SK-N-SH (cell line): Measurements from ENCODE around the gene HHLA2. TPM values are rescaled to one million over a fixed set of nuclear protein-coding genes. Genes with fewer than 3 reads are reported as not detected.

Experiments used
- CTCF ChIA-PET: fragments of 300-600, 350-600 bp; formaldehyde crosslinking; extraction: SDS; loops from one replicate; lab custom pipeline; 2021; lab: Yijun Ruan, JAX
- POLR2A ChIA-PET: fragments of 350-600 bp; sonication (Branson Sonifier 250); formaldehyde crosslinking; extraction: SDS; loops from one replicate; lab custom pipeline; 2020; ENCODE audit warnings: antibody characterized with exemption, inconsistent platforms; lab: Yijun Ruan, JAX
- DNase-seq: peaks from one replicate; pipeline ENCODE4 v3.0.0; 2012
- H2AFZ ChIP-seq: fragments of 200-600 bp; sonication (generic); 2 replicates; pipeline ENCODE4 v1.8.1; 2016; ENCODE audit warnings: antibody characterized with exemption, mild to moderate bottlenecking, low read depth
- H3F3A ChIP-seq: fragments of 200-600 bp; sonication (generic); replicated peaks from 2 replicates; pipeline ENCODE3; 2016; ENCODE audit warnings: antibody characterized with exemption, mild to moderate bottlenecking; ENCODE audit not compliant: insufficient read depth
- H3K27ac ChIP-seq, 2 experiments: fragments of 200-500 bp in 1 of 2; fragments of 200-600 bp in 1 of 2; sonication (Bioruptor generic) in 1 of 2; sonication (generic), shearing (Covaris generic) in 1 of 2; 2 replicates each; pipeline versions ENCODE4 v1.5.1 to v1.6.1; 2014 to 2016; ENCODE audit warnings: low read depth in 2 of 2, inconsistent platforms in 1 of 2, low read length in 1 of 2, mild to moderate bottlenecking in 1 of 2, mixed read lengths in 1 of 2
- H3K27me3 ChIP-seq: fragments of 200-600 bp; sonication (generic), shearing (Covaris generic); 2 replicates; pipeline ENCODE4 v1.6.1; 2016; ENCODE audit warnings: mixed run types; ENCODE audit not compliant: insufficient read depth
- H3K36me3 ChIP-seq, 2 experiments: fragments of 200-500 bp in 1 of 2; fragments of 200-600 bp in 1 of 2; sonication (Bioruptor generic) in 1 of 2; sonication (generic) in 1 of 2; replicated peaks in 1 of 2; 2 replicates each; pipeline versions ENCODE3 to v1.5.1; 2014 to 2016; ENCODE audit warnings: low read length in 1 of 2, mild to moderate bottlenecking in 1 of 2; ENCODE audit not compliant: insufficient read depth in 2 of 2, control insufficient read depth in 1 of 2
- H3K4me1 ChIP-seq, 2 experiments: fragments of 200-500 bp in 1 of 2; fragments of 200-600 bp in 1 of 2; sonication (Bioruptor generic) in 1 of 2; sonication (generic), shearing (Covaris generic) in 1 of 2; 2 replicates each; pipeline versions ENCODE4 v1.5.1 to v1.6.1; 2014 to 2016; ENCODE audit warnings: low read depth in 1 of 2, low read length in 1 of 2, mixed run types in 1 of 2; ENCODE audit not compliant: insufficient read depth in 2 of 2, control insufficient read depth in 1 of 2
- H3K4me2 ChIP-seq: fragments of 200-600 bp; sonication (generic), shearing (Covaris generic); 2 replicates; pipeline ENCODE4 v1.6.1; 2017; ENCODE audit warnings: mixed run types
- H3K4me3 ChIP-seq, 2 experiments: fragments of 200-500 bp in 1 of 2; fragments of 200-600 bp in 1 of 2; sonication (Bioruptor generic) in 1 of 2; sonication (generic), shearing (Covaris generic) in 1 of 2; 2 replicates each; pipeline versions ENCODE4 v1.5.1 to v1.8.1; 2014 to 2016; ENCODE audit warnings: low read depth in 2 of 2, inconsistent platforms in 1 of 2, low read length in 1 of 2, mild to moderate bottlenecking in 1 of 2, mixed read lengths in 1 of 2, moderate library complexity in 1 of 2
- H3K79me2 ChIP-seq: fragments of 200-600 bp; sonication (generic); 2 replicates; pipeline ENCODE4 v1.8.1; 2017; ENCODE audit warnings: mild to moderate bottlenecking; ENCODE audit not compliant: insufficient read depth
- H3K9ac ChIP-seq: fragments of 200-600 bp; sonication (generic); 2 replicates; pipeline ENCODE4 v1.6.1; 2017; ENCODE audit warnings: mixed run types
- H3K9me2 ChIP-seq: fragments of 200-600 bp; sonication (generic); 2 replicates; pipeline ENCODE4 v1.6.1; 2017; ENCODE audit warnings: mixed run types
- H3K9me3 ChIP-seq: fragments of 200-600 bp; sonication (generic); 2 replicates; pipeline ENCODE4 v1.6.1; 2017; ENCODE audit warnings: mixed run types, mild to moderate bottlenecking, moderate library complexity
- H4K20me1 ChIP-seq: fragments of 200-600 bp; sonication (generic); 2 replicates; pipeline ENCODE4 v1.6.1; 2017; ENCODE audit warnings: mild to moderate bottlenecking, mixed run types; ENCODE audit not compliant: insufficient read depth
- EP300 ChIP-seq, 2 experiments: IDR thresholded peaks; 2 replicates each; pipeline versions ENCODE4 v1.4.0 to v1.6.1; 2012; ENCODE audit warnings: borderline replicate concordance in 1 of 2, low read depth in 1 of 2, low read length in 1 of 2
- FOXJ3 ChIP-seq: sonication (generic); formaldehyde crosslinking; IDR thresholded peaks from 2 replicates; pipeline ENCODE4 v1.5.1; 2020; ENCODE audit warnings: mild to moderate bottlenecking, missing genetic modification reagents
- GABPA ChIP-seq: IDR thresholded peaks from 2 replicates; pipeline ENCODE4 v1.4.0; 2012; ENCODE audit warnings: low read depth, mild to moderate bottlenecking
- JUND ChIP-seq: IDR thresholded peaks from 2 replicates; pipeline ENCODE4 v1.4.0; 2012
- MEF2A ChIP-seq: IDR thresholded peaks from 2 replicates; pipeline ENCODE4 v1.4.0; 2012; ENCODE audit warnings: low read depth, borderline replicate concordance
- MXI1 ChIP-seq: IDR thresholded peaks from 2 replicates; pipeline ENCODE4 v1.6.1; 2012; ENCODE audit warnings: mild to moderate bottlenecking, low read depth, low read length, improper control_type of control experiment
- NRF1 ChIP-seq: IDR thresholded peaks from 2 replicates; pipeline ENCODE4 v1.6.1; 2012; ENCODE audit warnings: low read depth, mild to moderate bottlenecking, low read length
- RAD21 ChIP-seq: IDR thresholded peaks from 2 replicates; pipeline ENCODE4 v1.6.1; 2012; ENCODE audit warnings: mild to moderate bottlenecking, low read length
- RCOR1 ChIP-seq: fragments of 150-350 bp; IDR thresholded peaks from 2 replicates; pipeline ENCODE4 v1.6.1; 2017; ENCODE audit warnings: antibody characterized with exemption, low read length
- RXRA ChIP-seq: IDR thresholded peaks from 2 replicates; pipeline ENCODE4 v1.4.0; 2012; ENCODE audit warnings: low read depth, mild to moderate bottlenecking, borderline replicate concordance
- TAF1 ChIP-seq: IDR thresholded peaks from 2 replicates; pipeline ENCODE4 v1.6.1; 2012; ENCODE audit warnings: low read depth, mild to moderate bottlenecking, low read length, moderate library complexity, borderline replicate concordance
- TEAD4 ChIP-seq: IDR thresholded peaks from 2 replicates; pipeline ENCODE4 v1.4.0; 2012; ENCODE audit warnings: mild to moderate bottlenecking, borderline replicate concordance; ENCODE audit not compliant: insufficient read depth
- WGBS: methylation state at CpG from one replicate; pipeline ENCODE4 v1.1.6; 2017; ENCODE audit warnings: low lambda C conversion rate; 5-methylcytosine and 5-hydroxymethylcytosine counted together
- polyA plus RNA-seq, 3 experiments: library from polyadenylated mRNA; depleted of rRNA; stranded (reverse); fragments of >200 nt; gene quantifications; 2 replicates each; pipeline ENCODE4 v1.2.3, GENCODE V29; 2012
- TF ChIP-seq, protein P1 (sequence below): IDR thresholded peaks from 2 replicates; pipeline ENCODE4 v1.4.0; 2012; ENCODE audit warnings: low read depth, borderline replicate concordance
- TF ChIP-seq, protein P2 (sequence below): fragments of 150-350 bp; IDR thresholded peaks from 2 replicates; pipeline ENCODE4 v1.6.1; 2017; ENCODE audit warnings: antibody characterized with exemption, low read length, low read depth, borderline replicate concordance
- TF ChIP-seq, protein P3 (sequence below): fragments of 200-600 bp; sonication (generic); IDR thresholded peaks from 2 replicates; pipeline ENCODE4 v1.6.1; 2017; ENCODE audit warnings: antibody characterized with exemption, mild to moderate bottlenecking, moderate library complexity
- TF ChIP-seq, protein P4 (sequence below): IDR thresholded peaks from 2 replicates; pipeline ENCODE4; 2012
- TF ChIP-seq, protein P5 (sequence below): fragments of 150-350 bp; IDR thresholded peaks from 2 replicates; pipeline ENCODE4 v1.6.1; 2016; ENCODE audit warnings: mild to moderate bottlenecking, low read depth, low read length

The HHLA2 gene
- polyA plus RNA-seq, 1 of the 3 experiments (the other 2 are of a cell fraction): not detected

DNA sequence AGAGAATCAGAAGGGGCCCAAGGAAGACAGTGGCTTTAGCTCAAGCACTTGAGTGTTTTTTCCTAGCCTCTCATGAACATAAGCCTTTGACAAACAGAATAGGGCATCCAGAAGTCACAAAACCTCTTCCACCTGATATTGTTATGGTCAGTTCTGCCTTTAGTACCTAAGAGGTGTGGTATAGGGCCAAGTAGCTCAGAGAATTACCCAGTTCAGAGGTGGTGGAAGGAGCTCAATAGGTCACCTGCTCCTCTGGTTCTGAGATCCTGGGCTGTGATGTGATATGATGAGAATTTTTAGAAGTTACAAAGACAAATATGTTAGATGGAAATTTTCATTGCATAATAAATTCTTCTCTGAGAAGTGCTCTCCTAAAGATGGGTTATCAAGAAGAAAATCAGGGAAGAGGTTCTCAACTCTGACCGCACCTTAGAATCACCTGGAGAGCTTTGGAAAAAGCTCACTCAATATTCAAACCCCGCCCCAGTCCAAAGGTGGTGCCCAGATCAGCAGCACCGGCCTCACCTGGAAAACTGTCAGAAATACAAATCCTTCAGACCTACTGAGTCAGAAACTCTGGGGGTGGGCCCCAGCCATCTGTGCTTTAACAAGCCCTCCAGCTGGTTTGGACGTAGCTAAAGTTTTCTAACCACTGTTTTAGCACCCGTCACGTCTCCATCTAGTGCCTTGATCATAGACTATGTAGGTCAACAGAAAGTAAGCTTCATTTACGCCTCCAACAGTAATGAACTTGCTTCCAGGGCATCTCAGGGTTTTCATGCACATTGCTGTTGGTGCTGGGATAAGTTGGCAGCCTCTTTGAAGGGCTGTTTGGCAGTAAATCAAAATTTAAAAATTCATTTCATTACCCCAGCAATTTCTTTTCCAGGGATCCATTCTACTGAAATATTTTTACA is 112.8 kb downstream of the HHLA2 start (continued):
- TF ChIP-seq MEF2A (no peak), TEAD4 (no peak)
- TF ChIP-seq, protein P1, sequence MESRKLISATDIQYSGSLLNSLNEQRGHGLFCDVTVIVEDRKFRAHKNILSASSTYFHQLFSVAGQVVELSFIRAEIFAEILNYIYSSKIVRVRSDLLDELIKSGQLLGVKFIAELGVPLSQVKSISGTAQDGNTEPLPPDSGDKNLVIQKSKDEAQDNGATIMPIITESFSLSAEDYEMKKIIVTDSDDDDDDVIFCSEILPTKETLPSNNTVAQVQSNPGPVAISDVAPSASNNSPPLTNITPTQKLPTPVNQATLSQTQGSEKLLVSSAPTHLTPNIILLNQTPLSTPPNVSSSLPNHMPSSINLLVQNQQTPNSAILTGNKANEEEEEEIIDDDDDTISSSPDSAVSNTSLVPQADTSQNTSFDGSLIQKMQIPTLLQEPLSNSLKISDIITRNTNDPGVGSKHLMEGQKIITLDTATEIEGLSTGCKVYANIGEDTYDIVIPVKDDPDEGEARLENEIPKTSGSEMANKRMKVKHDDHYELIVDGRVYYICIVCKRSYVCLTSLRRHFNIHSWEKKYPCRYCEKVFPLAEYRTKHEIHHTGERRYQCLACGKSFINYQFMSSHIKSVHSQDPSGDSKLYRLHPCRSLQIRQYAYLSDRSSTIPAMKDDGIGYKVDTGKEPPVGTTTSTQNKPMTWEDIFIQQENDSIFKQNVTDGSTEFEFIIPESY: no peak
- TF ChIP-seq, protein P2, sequence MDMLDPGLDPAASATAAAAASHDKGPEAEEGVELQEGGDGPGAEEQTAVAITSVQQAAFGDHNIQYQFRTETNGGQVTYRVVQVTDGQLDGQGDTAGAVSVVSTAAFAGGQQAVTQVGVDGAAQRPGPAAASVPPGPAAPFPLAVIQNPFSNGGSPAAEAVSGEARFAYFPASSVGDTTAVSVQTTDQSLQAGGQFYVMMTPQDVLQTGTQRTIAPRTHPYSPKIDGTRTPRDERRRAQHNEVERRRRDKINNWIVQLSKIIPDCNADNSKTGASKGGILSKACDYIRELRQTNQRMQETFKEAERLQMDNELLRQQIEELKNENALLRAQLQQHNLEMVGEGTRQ: no peak
- TF ChIP-seq, protein P3, sequence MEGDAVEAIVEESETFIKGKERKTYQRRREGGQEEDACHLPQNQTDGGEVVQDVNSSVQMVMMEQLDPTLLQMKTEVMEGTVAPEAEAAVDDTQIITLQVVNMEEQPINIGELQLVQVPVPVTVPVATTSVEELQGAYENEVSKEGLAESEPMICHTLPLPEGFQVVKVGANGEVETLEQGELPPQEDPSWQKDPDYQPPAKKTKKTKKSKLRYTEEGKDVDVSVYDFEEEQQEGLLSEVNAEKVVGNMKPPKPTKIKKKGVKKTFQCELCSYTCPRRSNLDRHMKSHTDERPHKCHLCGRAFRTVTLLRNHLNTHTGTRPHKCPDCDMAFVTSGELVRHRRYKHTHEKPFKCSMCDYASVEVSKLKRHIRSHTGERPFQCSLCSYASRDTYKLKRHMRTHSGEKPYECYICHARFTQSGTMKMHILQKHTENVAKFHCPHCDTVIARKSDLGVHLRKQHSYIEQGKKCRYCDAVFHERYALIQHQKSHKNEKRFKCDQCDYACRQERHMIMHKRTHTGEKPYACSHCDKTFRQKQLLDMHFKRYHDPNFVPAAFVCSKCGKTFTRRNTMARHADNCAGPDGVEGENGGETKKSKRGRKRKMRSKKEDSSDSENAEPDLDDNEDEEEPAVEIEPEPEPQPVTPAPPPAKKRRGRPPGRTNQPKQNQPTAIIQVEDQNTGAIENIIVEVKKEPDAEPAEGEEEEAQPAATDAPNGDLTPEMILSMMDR: no peak

DNA sequence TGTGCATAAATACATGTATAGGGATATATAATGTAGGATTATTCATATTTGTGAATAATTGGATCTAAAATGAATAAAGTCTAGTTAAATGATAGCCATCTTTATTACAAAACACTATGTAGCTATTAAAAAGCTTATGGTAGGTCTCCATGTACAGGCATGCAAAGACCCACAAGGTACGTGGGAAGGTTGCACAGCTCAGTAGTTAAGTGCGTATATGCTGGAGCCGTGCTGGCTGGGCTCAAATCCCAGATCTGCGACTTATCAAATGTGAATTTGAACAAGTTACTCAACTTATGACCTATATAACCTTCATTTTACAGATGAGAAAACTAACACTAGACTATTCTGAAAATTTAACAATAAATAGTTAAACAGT is 113.4 kb downstream of the HHLA2 start:
- POLR2A ChIA-PET: no interaction called here

More for the DNA sequence above, 113.4 kb downstream of the HHLA2 start:
- Histone ChIP-seq H3K4me1 (peaks cover 0 to under 1% of the 10 kb centered on the region in 2 experiments; a peak in 2 of 4 replicates), H3K4me2 (no peak overlapping the region), H3K79me2 (no peaks in the 10 kb centered on the region), H3K9me3 (no peaks in the 10 kb centered on the region), H3K9ac (no peak overlapping the region), H3K27ac (no peak overlapping the region), H2AFZ (no peak overlapping the region), H3F3A (peaks cover under 1% of the 10 kb centered on the region), H4K20me1 (no peaks in the 10 kb centered on the region), H3K9me2 (no peaks in the 10 kb centered on the region), H3K27me3 (no peaks in the 10 kb centered on the region), H3K36me3 (no peaks in the 10 kb centered on the region), H3K4me3 (no peak overlapping the region)
- no peak for DNase-seq
- 93% methylated on average over 4 of the region's 4 CpGs for WGBS
- TF ChIP-seq NRF1: no peak
- TF ChIP-seq, protein P4, sequence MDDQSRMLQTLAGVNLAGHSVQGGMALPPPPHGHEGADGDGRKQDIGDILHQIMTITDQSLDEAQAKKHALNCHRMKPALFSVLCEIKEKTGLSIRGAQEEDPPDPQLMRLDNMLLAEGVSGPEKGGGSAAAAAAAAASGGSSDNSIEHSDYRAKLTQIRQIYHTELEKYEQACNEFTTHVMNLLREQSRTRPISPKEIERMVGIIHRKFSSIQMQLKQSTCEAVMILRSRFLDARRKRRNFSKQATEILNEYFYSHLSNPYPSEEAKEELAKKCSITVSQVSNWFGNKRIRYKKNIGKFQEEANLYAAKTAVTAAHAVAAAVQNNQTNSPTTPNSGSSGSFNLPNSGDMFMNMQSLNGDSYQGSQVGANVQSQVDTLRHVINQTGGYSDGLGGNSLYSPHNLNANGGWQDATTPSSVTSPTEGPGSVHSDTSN: no peak
- no peak for TF ChIP-seq TAF1
- TF ChIP-seq, protein P1: no peak
- TF ChIP-seq RAD21: no peak
- TF ChIP-seq JUND: no peak
- no peak for TF ChIP-seq FOXJ3 (CRISPR knock-in tag)
- TF ChIP-seq EP300 (IDR thresholded peaks at IDR 0.05; ENCODE audit: borderline replicate concordance in 1 of 2, low read depth in 1 of 2, low read length in 1 of 2): no peak
- no peak for TF ChIP-seq MEF2A
- no peak for TF ChIP-seq GABPA
- TF ChIP-seq, protein P5, sequence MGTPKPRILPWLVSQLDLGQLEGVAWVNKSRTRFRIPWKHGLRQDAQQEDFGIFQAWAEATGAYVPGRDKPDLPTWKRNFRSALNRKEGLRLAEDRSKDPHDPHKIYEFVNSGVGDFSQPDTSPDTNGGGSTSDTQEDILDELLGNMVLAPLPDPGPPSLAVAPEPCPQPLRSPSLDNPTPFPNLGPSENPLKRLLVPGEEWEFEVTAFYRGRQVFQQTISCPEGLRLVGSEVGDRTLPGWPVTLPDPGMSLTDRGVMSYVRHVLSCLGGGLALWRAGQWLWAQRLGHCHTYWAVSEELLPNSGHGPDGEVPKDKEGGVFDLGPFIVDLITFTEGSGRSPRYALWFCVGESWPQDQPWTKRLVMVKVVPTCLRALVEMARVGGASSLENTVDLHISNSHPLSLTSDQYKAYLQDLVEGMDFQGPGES: no peak
- TF ChIP-seq RXRA: no peak
- TF ChIP-seq RCOR1: no peak
- no peak for TF ChIP-seq MXI1
- CTCF ChIA-PET: interaction anchor here (1.1 to 1.4 kb wide), 4 partner anchors 9 to 257 kb away, joined by 3 read pairs; no protein-coding TSS in a partner anchor
